K562 (cell line): Measurements from ENCODE around the gene ZNF546. TPM values are rescaled to one million over a fixed set of nuclear protein-coding genes. Genes with fewer than 3 reads are reported as not detected.

Experiments
- CBFB ChIP-seq: sonication (generic); formaldehyde crosslinking; IDR thresholded peaks from 2 replicates; pipeline ENCODE4 v1.4.0; 2020; ENCODE audit warnings: mild to moderate bottlenecking, missing genetic modification reagents
- E2F1 ChIP-seq: sonication (generic); formaldehyde crosslinking; IDR thresholded peaks from 2 replicates; pipeline ENCODE4 v1.8.1; 2023; ENCODE audit warnings: mild to moderate bottlenecking, missing genetic modification reagents, moderate library complexity
- ESRRA ChIP-seq: fragments of 450-650 bp; IDR thresholded peaks from 2 replicates; pipeline ENCODE4 v1.6.1; 2014; ENCODE audit warnings: low read depth, mild to moderate bottlenecking, moderate library complexity, borderline replicate concordance
- HBP1 ChIP-seq: fragments of 450-650 bp; formaldehyde crosslinking; IDR thresholded peaks from 2 replicates; pipeline ENCODE4 v1.4.0; 2022; ENCODE audit warnings: missing genetic modification characterization
- KAT8 ChIP-seq: fragments of 450-650 bp; IDR thresholded peaks from 2 replicates; pipeline ENCODE4 v1.6.1; 2016; ENCODE audit warnings: low read depth, mild to moderate bottlenecking
- NRF1 ChIP-seq, 2 experiments: fragments of 450-650 bp; IDR thresholded peaks in 1 of 2; conservative IDR thresholded peaks in 1 of 2; 2 replicates each; pipeline ENCODE4 v1.6.1; 2014; ENCODE audit warnings: mild to moderate bottlenecking in 2 of 2
- REST ChIP-seq, 2 experiments: fragments of 450-650 bp; formaldehyde crosslinking in 1 of 2; IDR thresholded peaks; 2 replicates each; pipeline versions ENCODE4 v1.4.0 to v1.6.1; 2014 to 2020; ENCODE audit warnings: mild to moderate bottlenecking in 2 of 2, borderline replicate concordance in 1 of 2, low read depth in 1 of 2
- SP2 ChIP-seq: IDR thresholded peaks from 2 replicates; pipeline ENCODE4 v1.6.1; 2011; ENCODE audit warnings: mild to moderate bottlenecking, low read depth, low read length, moderate library complexity; ENCODE audit not compliant: poor library complexity, severe bottlenecking; ENCODE audit errors: extremely low read depth
- STAT6 ChIP-seq: sonication (generic); formaldehyde crosslinking; IDR thresholded peaks from 2 replicates; pipeline ENCODE4 v1.8.1; 2023; ENCODE audit warnings: mild to moderate bottlenecking, missing genetic modification reagents
- TRIM24 ChIP-seq, 2 experiments: fragments of 450-650 bp; IDR thresholded peaks; 2 replicates each; pipeline ENCODE4 v1.6.1; 2016
- ZBTB17 ChIP-seq: fragments of 450-650 bp; formaldehyde crosslinking; IDR thresholded peaks from 2 replicates; pipeline ENCODE4 v1.4.0; 2020; ENCODE audit warnings: mild to moderate bottlenecking
- ZNF24 ChIP-seq: fragments of 450-650 bp; IDR thresholded peaks from 2 replicates; pipeline ENCODE4 v1.6.1; 2016
- ZNF77 ChIP-seq: fragments of 250-450 bp; sonication (Bioruptor Pico); IDR thresholded peaks from 2 replicates; pipeline ENCODE4 v1.5.0; 2020
- polyA plus RNA-seq, 8 experiments: library from polyadenylated mRNA; depleted of rRNA in 4 of 8; stranded (reverse) in 5 of 8; unstranded in 3 of 8; fragments of >200 nt; fragmentation: Nextera tagmentation in 2 of 8; fragmentation: Illumina TruSeq in 1 of 8; extraction: Ambion mirVana in 2 of 8; extraction: Trizol in 1 of 8; gene quantifications; 2 replicates each; pipeline versions ENCODE4 v1.2.1 to v1.2.3, GENCODE V29; 2011 to 2014; ENCODE audit warnings: inconsistent platforms in 1 of 8, missing spikeins in 1 of 8
- total RNA-seq, 7 experiments: library from RNA; depleted of rRNA in 6 of 7; stranded (reverse); fragments of >200 nt in 6 of 7; fragmentation: Illumina TruSeq in 2 of 7; extraction: Trizol in 2 of 7; gene quantifications; 2 replicates each; pipeline versions ENCODE4 v1.2.1 to v1.2.3, GENCODE V29; 2011 to 2021; ENCODE audit warnings: low replicate concordance in 1 of 7

The ZNF546 gene
- total and polyA plus RNA-seq, 9 of the 15 experiments (the other 6 are each of a cell fraction or from before 2014, with no cell fraction given), result 0.73 to 5.1 (median 2.2) TPM

- TF ChIP-seq KAT8 (no peak), ZBTB17 (CRISPR knock-in tag) (no peak; the same call in 1 of the 2 replicates), HBP1 (CRISPR knock-in tag) (peak; percentile 62; the same call in 1 of the 2 replicates), ZNF77 (no peak), E2F1 (CRISPR knock-in tag) (peak; percentile 20; the same call in 1 of the 2 replicates), STAT6 (no peak), ESRRA (0 out of 2 replicates have a peak, but pooled peaks have one; percentile 23), CBFB (CRISPR knock-in tag) (no peak), REST (IDR thresholded peaks at IDR 0.05; ENCODE audit: borderline replicate concordance) (peak; percentile 3; the same call in 1 of the 2 replicates), REST (CRISPR knock-in tag; IDR thresholded peaks at IDR 0.05; ENCODE audit: low read depth) (0 out of 2 replicates have a peak, but pooled peaks have one; percentile 41), NRF1 (conservative IDR thresholded peaks at IDR 0.05 in 1 of 2, IDR thresholded peaks at IDR 0.05 in 1 of 2) (peak; percentile 95 to 96), TRIM24 (IDR thresholded peaks at IDR 0.05) (0 out of 4 replicates have a peak, but pooled peaks of 1 of the 2 experiments have one; percentile 27), SP2 (no peak), ZNF24 (no peak)
These were observed at the start of gene ZNF546 (continued) for GRCh38 chr19:39996811-39997637.
